ENCODE data around the gene AACS. TPM values are rescaled to one million over a fixed set of nuclear protein-coding genes. Genes with fewer than 3 reads are reported as not detected.

AACS gene
- total RNA-seq, 2 experiments from 2014 or later: 10.2 to 24.6 TPM

DNA sequence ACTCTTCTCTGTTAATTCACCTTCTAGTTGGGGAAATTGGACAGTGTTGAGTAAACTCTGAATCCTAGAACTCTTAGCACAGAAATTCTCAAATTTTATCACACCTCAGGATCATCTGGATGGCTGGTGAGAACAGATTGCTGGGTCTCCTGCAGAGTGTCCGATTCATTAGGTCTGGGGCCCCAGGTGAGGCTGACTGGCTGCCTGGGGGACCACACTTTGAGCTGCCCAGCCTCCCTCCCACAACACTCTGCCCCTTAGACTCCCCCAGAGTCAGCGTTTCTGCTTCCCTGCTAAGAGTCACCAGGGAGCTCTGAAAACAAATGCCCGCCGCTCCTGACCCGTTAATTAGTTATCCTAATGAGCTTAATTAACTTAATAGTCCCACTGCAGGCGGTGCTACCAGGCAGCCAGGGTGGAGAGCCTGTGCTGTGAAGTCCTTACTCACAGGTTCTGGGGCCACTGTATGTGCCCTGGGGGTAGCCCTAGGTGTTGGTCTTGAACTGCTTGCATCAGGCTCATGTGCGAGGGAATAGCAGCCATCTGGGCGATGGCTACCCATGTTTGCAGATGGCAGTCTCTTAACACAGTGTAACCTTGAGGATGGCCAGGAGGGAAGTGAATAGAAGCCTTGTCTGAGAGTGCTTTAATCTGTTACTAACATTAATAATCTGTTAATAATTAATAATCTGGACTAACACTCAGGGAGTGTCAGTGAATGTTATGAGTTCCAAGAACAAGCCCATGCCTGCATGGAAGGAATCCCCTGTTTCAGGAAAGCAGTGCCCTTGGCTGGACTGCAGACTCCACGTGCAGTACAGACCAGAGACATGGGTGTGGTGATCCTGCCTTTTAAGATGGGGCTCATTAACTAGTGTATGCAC lies 35.6 kb downstream of the AACS start:
- H3K27ac ChIP-seq (ENCODE audit: low read depth, low read length, poor library complexity, severe bottlenecking): no peak overlapping the region
- ChIA-PET CTCF (ENCODE audit: unreplicated experiment) (no interaction called here), POLR2A (interaction anchor here (0.7 to 0.9 kb wide), 2 partner anchors 78 to 92 kb away, joined by 3 to 4 read pairs; no protein-coding TSS in a partner anchor)
- H3K4me3 ChIP-seq (ENCODE audit: low read depth, low read length, poor library complexity, severe bottlenecking): no peak overlapping the region
- no peaks in the 10 kb centered on the region for H3K79me2 ChIP-seq (ENCODE audit: insufficient read depth, low read depth, low read length)
- peaks cover 6% of the 10 kb centered on the region; the same call in 1 of the 2 replicates for H3K36me3 ChIP-seq (ENCODE audit: insufficient read depth, low read length)
- no peaks in the 10 kb centered on the region for H4K20me1 ChIP-seq (ENCODE audit: insufficient read depth, low read length)
- no peaks in the 10 kb centered on the region for H3K9me3 ChIP-seq (ENCODE audit: low read length)
- no peak overlapping the region for H3K4me2 ChIP-seq (ENCODE audit: low read length)
- no peaks in the 10 kb centered on the region for H3K4me1 ChIP-seq (ENCODE audit: insufficient read depth, low read length, poor library complexity, severe bottlenecking)
- TF ChIP-seq, protein P1, sequence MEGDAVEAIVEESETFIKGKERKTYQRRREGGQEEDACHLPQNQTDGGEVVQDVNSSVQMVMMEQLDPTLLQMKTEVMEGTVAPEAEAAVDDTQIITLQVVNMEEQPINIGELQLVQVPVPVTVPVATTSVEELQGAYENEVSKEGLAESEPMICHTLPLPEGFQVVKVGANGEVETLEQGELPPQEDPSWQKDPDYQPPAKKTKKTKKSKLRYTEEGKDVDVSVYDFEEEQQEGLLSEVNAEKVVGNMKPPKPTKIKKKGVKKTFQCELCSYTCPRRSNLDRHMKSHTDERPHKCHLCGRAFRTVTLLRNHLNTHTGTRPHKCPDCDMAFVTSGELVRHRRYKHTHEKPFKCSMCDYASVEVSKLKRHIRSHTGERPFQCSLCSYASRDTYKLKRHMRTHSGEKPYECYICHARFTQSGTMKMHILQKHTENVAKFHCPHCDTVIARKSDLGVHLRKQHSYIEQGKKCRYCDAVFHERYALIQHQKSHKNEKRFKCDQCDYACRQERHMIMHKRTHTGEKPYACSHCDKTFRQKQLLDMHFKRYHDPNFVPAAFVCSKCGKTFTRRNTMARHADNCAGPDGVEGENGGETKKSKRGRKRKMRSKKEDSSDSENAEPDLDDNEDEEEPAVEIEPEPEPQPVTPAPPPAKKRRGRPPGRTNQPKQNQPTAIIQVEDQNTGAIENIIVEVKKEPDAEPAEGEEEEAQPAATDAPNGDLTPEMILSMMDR (conservative IDR thresholded peaks at IDR 0.05; ENCODE audit: low read length): no peak
- no peak for TF ChIP-seq EZH2phosphoT487 (IDR thresholded peaks at IDR 0.05; ENCODE audit: borderline replicate concordance, low read depth, low read length)
- DNase-seq (ENCODE audit: low spot score): no peak
- no TSS peak for BruUV-seq (replicated peaks)
- no peaks in the 10 kb centered on the region for H3K9me2 ChIP-seq (ENCODE audit: insufficient read depth, low read length)
- no peak overlapping the region for H2AFZ ChIP-seq (ENCODE audit: low read length)
- intact Hi-C loops (cut with micrococcal nuclease; ENCODE audit: unreplicated experiment): no loop called here

DNA sequence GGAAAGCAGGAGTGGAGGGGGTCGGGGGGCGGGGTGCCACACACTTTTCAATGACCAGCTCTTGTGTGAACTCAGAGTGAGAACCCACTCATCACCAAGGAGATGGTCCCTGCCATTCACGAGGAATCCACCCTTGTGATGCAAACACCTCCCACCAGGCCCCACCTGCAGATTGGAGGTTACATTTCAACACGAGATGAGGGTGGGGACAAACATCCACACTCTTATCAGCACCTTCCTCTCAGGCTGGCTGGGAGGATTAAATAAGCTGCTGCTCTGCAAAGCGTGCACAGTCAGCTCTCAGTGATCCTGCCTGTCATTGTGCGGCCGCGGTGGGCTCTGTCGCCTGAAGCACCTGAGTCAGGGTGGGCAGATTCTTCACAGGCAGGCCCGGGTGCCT lies 39.7 kb downstream of the AACS start:
- no peak overlapping the region for H2AFZ ChIP-seq (ENCODE audit: low read length)
- peaks cover 6% of the 10 kb centered on the region; the same call in 1 of the 2 replicates for H3K36me3 ChIP-seq (ENCODE audit: insufficient read depth, low read length)
- intact Hi-C loops (cut with micrococcal nuclease; ENCODE audit: unreplicated experiment): no loop called here
- H3K9me3 ChIP-seq (ENCODE audit: low read length): no peaks in the 10 kb centered on the region
- TF ChIP-seq, protein P1 (conservative IDR thresholded peaks at IDR 0.05; ENCODE audit: low read length): no peak
- no peak for TF ChIP-seq EZH2phosphoT487 (IDR thresholded peaks at IDR 0.05; ENCODE audit: borderline replicate concordance, low read depth, low read length)
- H3K4me2 ChIP-seq (ENCODE audit: low read length): no peak overlapping the region
- ChIA-PET CTCF (ENCODE audit: unreplicated experiment) (no interaction called here), POLR2A (interaction anchor here (0.8 to 1.4 kb wide), 2 partner anchors 19 to 96 kb away, joined by 3 to 6 read pairs; no protein-coding TSS in a partner anchor)
- H3K9me2 ChIP-seq (ENCODE audit: insufficient read depth, low read length): no peaks in the 10 kb centered on the region
- DNase-seq (ENCODE audit: low spot score): no peak
- H4K20me1 ChIP-seq (ENCODE audit: insufficient read depth, low read length): no peaks in the 10 kb centered on the region
- BruUV-seq (replicated peaks): no TSS peak
- no peak overlapping the region for H3K27ac ChIP-seq (ENCODE audit: low read depth, low read length, poor library complexity, severe bottlenecking)
- no peak overlapping the region for H3K4me3 ChIP-seq (ENCODE audit: low read depth, low read length, poor library complexity, severe bottlenecking)
- H3K4me1 ChIP-seq (ENCODE audit: insufficient read depth, low read length, poor library complexity, severe bottlenecking): no peaks in the 10 kb centered on the region
- H3K79me2 ChIP-seq (ENCODE audit: insufficient read depth, low read depth, low read length): no peaks in the 10 kb centered on the region

DNA sequence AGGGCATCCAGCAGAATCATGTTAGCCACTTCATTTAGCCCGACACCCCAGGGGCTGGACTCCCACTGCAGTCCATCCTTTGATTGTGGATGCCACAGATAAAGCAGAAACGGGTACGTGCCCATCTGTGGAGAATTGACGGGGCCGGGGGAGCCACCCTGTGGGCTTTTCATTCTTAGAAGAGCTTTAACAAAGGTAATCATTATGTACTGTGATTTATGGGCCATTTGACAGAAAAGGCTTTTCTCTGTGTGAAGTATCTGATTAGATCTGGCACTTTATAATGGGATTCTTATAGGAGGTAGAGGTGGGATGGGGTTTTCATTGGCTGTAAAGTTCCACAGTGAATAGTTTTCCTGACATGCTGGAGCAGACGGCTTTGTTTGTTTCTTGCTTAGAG lies 40.4 kb downstream of the AACS start:
- intact Hi-C loops (cut with micrococcal nuclease; ENCODE audit: unreplicated experiment): no loop called here
- no TSS peak for BruUV-seq (replicated peaks)
- no peak overlapping the region for H3K4me3 ChIP-seq (ENCODE audit: low read depth, low read length, poor library complexity, severe bottlenecking)
- no peaks in the 10 kb centered on the region for H3K4me1 ChIP-seq (ENCODE audit: insufficient read depth, low read length, poor library complexity, severe bottlenecking)
- H4K20me1 ChIP-seq (ENCODE audit: insufficient read depth, low read length): no peaks in the 10 kb centered on the region
- no peak overlapping the region for H2AFZ ChIP-seq (ENCODE audit: low read length)
- H3K9me2 ChIP-seq (ENCODE audit: insufficient read depth, low read length): no peaks in the 10 kb centered on the region
- H3K36me3 ChIP-seq (ENCODE audit: insufficient read depth, low read length): peaks cover 6% of the 10 kb centered on the region; the same call in 1 of the 2 replicates
- TF ChIP-seq, protein P1 (conservative IDR thresholded peaks at IDR 0.05; ENCODE audit: low read length): no peak
- no peak for TF ChIP-seq EZH2phosphoT487 (IDR thresholded peaks at IDR 0.05; ENCODE audit: borderline replicate concordance, low read depth, low read length)
- DNase-seq (ENCODE audit: low spot score): no peak
- ChIA-PET POLR2A (no interaction called here), CTCF (ENCODE audit: unreplicated experiment) (no interaction called here)
- H3K9me3 ChIP-seq (ENCODE audit: low read length): no peaks in the 10 kb centered on the region
- H3K27ac ChIP-seq (ENCODE audit: low read depth, low read length, poor library complexity, severe bottlenecking): no peak overlapping the region
- H3K4me2 ChIP-seq (ENCODE audit: low read length): no peak overlapping the region
- no peaks in the 10 kb centered on the region for H3K79me2 ChIP-seq (ENCODE audit: insufficient read depth, low read depth, low read length)
